Right hindlimb (tissue), 1 donor: ENCODE data around the gene DCUN1D1.
"Not testable (repeated sequence)": the region's sequence is repeated elsewhere in the genome, so short reads cannot be mapped to it uniquely, and the experiment has no call there.

Experiments
- DNase-seq: peaks from one replicate; pipeline ENCODE4 v3.0.0-alpha.2; 2018

DCUN1D1 gene

GRCh38 chr3:182980204-182981037 lies at the start of gene DCUN1D1:
Gene DCUN1D1 (minus strand): TSS chr3:182980538. CDS start chr3:182980489, 49 bp downstream.
- peak; percentile 94 for DNase-seq

GRCh38 chr3:183028416-183028815 lies 48.1 kb upstream of the DCUN1D1 start:
- DNase-seq: no peak

GRCh38 chr3:183027276-183027675 lies 46.9 kb upstream of the DCUN1D1 start:
- DNase-seq: no peak

GRCh38 chr3:183022936-183023516 lies 42.7 kb upstream of the DCUN1D1 start:
- no peak for DNase-seq

- no peak for DNase-seq
Observed at GRCh38 chr3:183018421-183019192, 38.3 kb upstream of the DCUN1D1 start.

- no peak for DNase-seq
Observed at GRCh38 chr3:183015185-183015584, 34.8 kb upstream of the DCUN1D1 start.

DNA sequence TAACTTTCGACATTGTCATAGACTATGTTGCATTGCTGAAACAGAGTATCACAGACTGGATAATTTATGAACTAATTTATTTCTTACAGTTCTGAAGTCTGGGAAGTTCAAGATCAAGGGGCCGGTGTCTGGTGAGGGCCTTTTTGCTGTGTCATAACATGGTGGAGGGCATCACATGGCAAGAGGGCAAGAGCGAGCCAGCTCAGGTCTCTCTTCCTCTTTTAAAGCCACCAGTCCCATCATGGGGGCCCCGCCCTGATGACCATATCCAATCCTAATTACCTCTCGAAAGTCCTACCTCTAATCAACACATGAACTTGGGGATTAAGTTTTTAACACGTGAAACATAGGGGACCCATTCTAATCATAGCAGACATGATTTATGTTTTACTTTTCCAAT lies 33.5 kb upstream of the DCUN1D1 start:
- no peak for DNase-seq

DNA sequence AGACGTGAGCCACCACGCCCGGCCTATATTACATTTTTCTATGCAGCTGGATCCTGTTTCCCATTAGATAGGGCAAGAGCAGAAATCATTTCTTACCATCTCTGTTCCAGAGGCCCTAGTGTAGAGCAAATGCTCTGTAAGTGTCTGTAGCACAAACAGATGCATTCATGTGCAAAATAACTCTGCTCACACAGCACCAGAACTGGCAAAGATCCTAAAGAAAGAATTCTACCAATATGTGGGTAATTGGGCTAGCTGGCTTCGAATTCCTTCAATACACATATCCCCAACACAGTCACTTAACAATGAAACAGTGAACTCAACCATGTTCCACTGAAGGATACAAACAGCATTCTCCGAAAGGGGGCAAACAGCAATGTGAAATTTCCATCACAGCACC lies 32.7 kb upstream of the DCUN1D1 start:
- DNase-seq: no peak

DNA sequence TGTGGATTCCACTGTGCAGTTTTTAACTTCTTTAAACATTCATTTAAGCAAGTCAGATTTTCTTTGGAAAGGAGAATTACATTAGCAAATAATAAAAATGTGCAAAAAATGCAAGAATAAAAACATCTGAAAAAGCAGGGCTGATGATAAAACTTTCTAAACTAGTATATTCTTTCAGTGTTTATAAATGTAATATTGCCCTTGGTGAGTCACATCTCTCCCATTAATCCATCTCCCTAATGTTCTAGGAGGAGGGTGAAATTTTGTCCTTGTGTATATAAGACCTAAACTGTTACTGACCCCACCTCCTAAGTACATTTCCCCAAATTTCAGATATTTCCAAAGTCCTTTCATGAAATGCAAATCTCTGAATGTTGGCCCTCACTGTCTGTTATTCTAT lies 28.5 kb upstream of the DCUN1D1 start:
- no peak for DNase-seq

GRCh38 chr3:183008303-183008702 lies 28.0 kb upstream of the DCUN1D1 start:
- no peak for DNase-seq

- DNase-seq: no peak
Observed at GRCh38 chr3:183006396-183007002, 26.2 kb upstream of the DCUN1D1 start.

- no peak for DNase-seq
Observed at GRCh38 chr3:182999767-183000166, 19.4 kb upstream of the DCUN1D1 start.

DNA sequence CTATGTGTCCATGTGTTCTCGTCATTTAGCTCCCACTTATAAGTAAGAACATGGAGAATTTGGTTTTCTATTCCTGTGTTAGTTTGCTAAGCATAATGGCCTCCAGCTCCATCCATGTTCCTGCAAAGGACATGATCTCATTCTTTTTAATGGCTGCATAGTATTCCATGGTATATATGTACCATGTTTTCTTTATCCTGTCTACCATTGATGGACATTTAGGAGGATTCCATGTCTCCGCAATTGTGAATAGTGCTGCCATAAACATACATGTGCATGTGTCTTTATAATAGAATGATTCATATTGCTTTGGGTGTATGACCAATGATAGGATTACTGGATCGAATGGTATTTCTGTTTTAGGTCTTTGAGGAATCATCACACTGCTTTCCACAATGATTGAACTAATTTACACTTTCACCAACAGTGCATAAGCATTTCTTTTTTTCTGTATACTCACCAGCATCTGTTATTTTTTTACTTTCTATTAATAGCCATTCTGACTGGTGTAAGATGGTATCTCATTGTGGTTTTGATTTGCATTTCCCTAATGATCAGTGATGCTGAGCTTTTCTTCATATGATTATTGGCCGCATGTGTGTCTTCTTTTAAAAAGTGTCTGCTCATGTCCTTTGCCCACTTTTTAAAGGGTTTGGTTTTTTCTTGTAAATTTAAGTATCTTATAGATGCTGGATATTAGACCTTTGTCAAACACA lies 13.3 kb upstream of the DCUN1D1 start:
- DNase-seq: not testable (repeated sequence)

- no peak for DNase-seq
Observed at GRCh38 chr3:182989566-182989965, 9.2 kb upstream of the DCUN1D1 start.

DNA sequence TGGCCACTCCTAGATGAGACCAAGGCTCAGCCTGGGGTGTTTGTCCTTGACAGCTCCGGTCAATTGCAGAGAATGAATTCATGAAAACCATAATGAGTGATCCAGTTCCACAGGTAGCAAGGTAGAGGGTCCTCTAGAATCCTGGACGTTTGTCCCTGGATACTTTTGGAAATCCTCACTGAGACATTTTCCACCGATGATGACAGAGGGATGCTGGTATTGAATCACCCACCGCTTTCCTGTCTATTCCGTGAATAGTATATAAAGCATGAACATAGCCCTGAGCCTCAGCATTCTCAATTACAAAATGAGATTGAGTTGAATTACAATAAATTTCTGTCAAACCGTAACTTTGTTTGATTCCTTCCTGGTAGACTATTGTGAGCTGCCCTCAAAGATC lies 5.7 kb upstream of the DCUN1D1 start:
- no peak for DNase-seq

GRCh38 chr3:182983876-182984275 lies 3.5 kb upstream of the DCUN1D1 start:
- DNase-seq: no peak

DNA sequence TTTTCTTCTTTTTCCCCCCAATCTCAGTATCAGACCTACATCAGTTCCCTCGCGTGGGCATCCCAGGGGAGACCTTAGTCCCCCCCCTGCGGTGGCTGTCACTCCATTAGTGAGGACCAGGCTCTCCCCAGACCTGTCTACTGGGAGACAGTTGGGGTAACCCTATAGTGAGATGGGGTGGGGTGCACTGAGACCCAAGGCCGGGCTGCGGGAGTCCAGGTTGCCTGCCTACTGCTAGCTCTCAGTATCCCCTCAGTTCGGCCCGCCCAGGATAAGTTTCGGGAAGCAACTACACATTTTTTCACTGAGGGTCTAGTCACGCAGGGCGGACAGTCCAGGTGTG lies 671 bp upstream of the DCUN1D1 start:
- no peak for DNase-seq

GRCh38 chr3:182979674-182980191 lies 605 bp downstream of the DCUN1D1 start:
- peak; percentile 42 for DNase-seq

- no peak for DNase-seq
Observed at GRCh38 chr3:182979103-182979673, 1.1 kb downstream of the DCUN1D1 start.

GRCh38 chr3:182978387-182978786 lies 2.0 kb downstream of the DCUN1D1 start:
- DNase-seq: no peak

GRCh38 chr3:182973047-182973446 lies 7.3 kb downstream of the DCUN1D1 start:
- DNase-seq: no peak

DNA sequence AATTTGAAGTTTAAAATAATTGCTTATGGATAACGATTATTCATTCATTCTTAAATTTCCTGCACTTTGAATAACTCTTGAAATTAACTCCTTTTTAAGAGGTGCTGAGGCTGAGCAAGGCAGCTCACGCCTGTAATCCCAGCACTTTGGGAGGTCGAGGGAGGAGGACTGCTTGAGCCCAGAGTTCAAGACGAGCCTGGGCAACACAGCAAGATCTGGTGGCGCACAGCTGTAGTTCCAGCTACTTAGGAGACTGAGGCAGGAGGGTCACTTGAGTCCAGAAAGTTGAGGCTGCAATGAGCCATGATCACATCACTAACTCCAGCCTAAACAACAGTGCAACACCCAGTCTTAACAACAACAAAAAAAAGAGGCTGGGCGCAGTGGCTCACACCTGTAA lies 8.0 kb downstream of the DCUN1D1 start:
- no peak for DNase-seq
